Measurements from ENCODE around the gene MEF2A. TPM values are rescaled to one million over a fixed set of nuclear protein-coding genes. Genes with fewer than 3 reads are reported as not detected.

Gene MEF2A
- total and polyA plus RNA-seq, 9 donors, result 25.5 to 82.7 (median 59.9) TPM

GRCh38 chr15:99550077-99550476 is 15.7 kb upstream of the MEF2A start:
- Histone ChIP-seq H3K9me3 (no peaks in the 10 kb centered on the region), H3K4me3 (no peak overlapping the region), H3K27ac (no peak overlapping the region), H3K36me3 (no peaks in the 10 kb centered on the region), H3K4me1 (ENCODE audit: insufficient read depth) (no peaks in the 10 kb centered on the region), H3K27me3 (no peaks in the 10 kb centered on the region)
- no peak for DNase-seq
- intact Hi-C loops (cut with DNase I), result loop anchor here in 1 of 4 donors (5.0 kb wide), 1 partner anchor 33 kb away; no protein-coding TSS in a partner anchor
- no peak for TF ChIP-seq POLR2A (IDR thresholded peaks at IDR 0.05)
- TF ChIP-seq EP300 (IDR thresholded peaks at IDR 0.05), result no peak
- no peak for TF ChIP-seq CTCF (IDR thresholded peaks at IDR 0.05)
- 55 to 76% (median 56%) methylated on average over 5 of the region's 5 CpGs for WGBS, 3 donors

- 90 to 92% (median 92%) methylated on average over 2 of the region's 2 CpGs for WGBS, 3 donors
- no peaks in the 10 kb centered on the region for H3K4me1 ChIP-seq (ENCODE audit: insufficient read depth)
These were observed 13.7 kb upstream of the MEF2A start for GRCh38 chr15:99552111-99552510.

GRCh38 chr15:99554880-99555488 is 10.8 kb upstream of the MEF2A start:
- intact Hi-C loops (cut with DNase I), result loop anchor here in 1 of 4 donors (5.0 kb wide), 1 partner anchor 38 kb away; no protein-coding TSS in a partner anchor
- DNase-seq, result no peak
- 87 to 90% (median 88%) methylated on average over 5 of the region's 5 CpGs for WGBS, 3 donors
- Histone ChIP-seq H3K4me3 (no peak overlapping the region), H3K27me3 (no peaks in the 10 kb centered on the region), H3K4me1 (ENCODE audit: insufficient read depth) (no peaks in the 10 kb centered on the region), H3K36me3 (no peaks in the 10 kb centered on the region), H3K9me3 (no peaks in the 10 kb centered on the region), H3K27ac (no peak overlapping the region)
- no peak for TF ChIP-seq POLR2A (IDR thresholded peaks at IDR 0.05)
- no peak for TF ChIP-seq CTCF (IDR thresholded peaks at IDR 0.05)
- no peak for TF ChIP-seq EP300 (IDR thresholded peaks at IDR 0.05)

More at GRCh38 chr15:99552111-99552510, 13.7 kb upstream of the MEF2A start:
- no peak overlapping the region for H3K4me3 ChIP-seq
- H3K36me3 ChIP-seq, result no peaks in the 10 kb centered on the region
- TF ChIP-seq POLR2A (IDR thresholded peaks at IDR 0.05) (no peak), CTCF (IDR thresholded peaks at IDR 0.05) (no peak), EP300 (IDR thresholded peaks at IDR 0.05) (no peak)
- H3K9me3 ChIP-seq, result no peaks in the 10 kb centered on the region
- DNase-seq, result no peak
- H3K27ac ChIP-seq, result no peak overlapping the region
- H3K27me3 ChIP-seq, result no peaks in the 10 kb centered on the region
- intact Hi-C loops (cut with DNase I), result loop anchor here in 1 of 4 donors (5.0 kb wide), 1 partner anchor 35 kb away; no protein-coding TSS in a partner anchor

- no peaks in the 10 kb centered on the region for H3K36me3 ChIP-seq
- H3K4me3 ChIP-seq, result no peak overlapping the region
- DNase-seq, result no peak
- no peaks in the 10 kb centered on the region for H3K27me3 ChIP-seq
- no peaks in the 10 kb centered on the region for H3K9me3 ChIP-seq
- 87 to 95% (median 93%) methylated on average over 5 of the region's 5 CpGs for WGBS, 3 donors
- H3K4me1 ChIP-seq (ENCODE audit: insufficient read depth), result no peaks in the 10 kb centered on the region
- intact Hi-C loops (cut with DNase I), result no loop called here
- H3K27ac ChIP-seq, result no peak overlapping the region
- TF ChIP-seq EP300 (IDR thresholded peaks at IDR 0.05) (no peak), CTCF (IDR thresholded peaks at IDR 0.05) (no peak), POLR2A (IDR thresholded peaks at IDR 0.05) (no peak)
These were observed 9.8 kb upstream of the MEF2A start for GRCh38 chr15:99556011-99556410.
